GM21717 (cell line): ENCODE data around the gene PPARD.
"Not testable (repeated sequence)": the region's sequence is repeated elsewhere in the genome, so short reads cannot be mapped to it uniquely, and the experiment has no call there.

Source experiments
- ATAC-seq: cut with Tn5 transposase; IDR thresholded peaks from one replicate; pipeline ENCODE4 v1.9.1; 2021; ENCODE audit warnings: mild to moderate bottlenecking, moderate library complexity; ENCODE audit not compliant: unreplicated experiment

Gene PPARD

GRCh38 chr6:35342258-35343091, at the start of gene PPARD:
Gene PPARD, plus strand, starts transcription at chr6:35342558. Its CDS starts 68,530 bp downstream, at chr6:35411088.
- peak; percentile 94 for ATAC-seq

GRCh38 chr6:35293681-35294080, 48.7 kb upstream of the PPARD start:
- ATAC-seq, result no peak

GRCh38 chr6:35294308-35294945, 47.9 kb upstream of the PPARD start:
- ATAC-seq, result no peak

GRCh38 chr6:35295036-35295435, 47.3 kb upstream of the PPARD start:
- no peak for ATAC-seq

- no peak for ATAC-seq
These were observed 46.6 kb upstream of the PPARD start for GRCh38 chr6:35295521-35296315.

- no peak for ATAC-seq
These were observed 45.3 kb upstream of the PPARD start for GRCh38 chr6:35296931-35297600.

GRCh38 chr6:35297601-35298481, 44.5 kb upstream of the PPARD start, which contains the start of gene DEF6:
Gene DEF6, plus strand, starts transcription at chr6:35297818. Its CDS starts 39 bp downstream, at chr6:35297857.
- peak; percentile 65 for ATAC-seq

- ATAC-seq, result no peak
These were observed 43.7 kb upstream of the PPARD start for GRCh38 chr6:35298625-35299140.

GRCh38 chr6:35299674-35300073, 42.7 kb upstream of the PPARD start:
- no peak for ATAC-seq

GRCh38 chr6:35300848-35301247, 41.5 kb upstream of the PPARD start:
- ATAC-seq, result no peak

- peak; percentile 70 for ATAC-seq
These were observed 39.6 kb upstream of the PPARD start for GRCh38 chr6:35302604-35303241.

GRCh38 chr6:35304299-35304698, 38.1 kb upstream of the PPARD start:
- no peak for ATAC-seq

GRCh38 chr6:35305117-35305516, 37.2 kb upstream of the PPARD start:
- ATAC-seq, result no peak

- not testable (repeated sequence) for ATAC-seq
These were observed 35.2 kb upstream of the PPARD start for GRCh38 chr6:35307138-35307537.

- not testable (repeated sequence) for ATAC-seq
These were observed 33.8 kb upstream of the PPARD start for GRCh38 chr6:35308543-35308942.

GRCh38 chr6:35309611-35310264, 32.6 kb upstream of the PPARD start:
- no peak for ATAC-seq

GRCh38 chr6:35310265-35310831, 32.0 kb upstream of the PPARD start:
- no peak for ATAC-seq

- no peak for ATAC-seq
These were observed 30.8 kb upstream of the PPARD start for GRCh38 chr6:35311390-35312075.
